Stimulated activated CD8-positive, alpha-beta memory T cell treated with anti-CD3 and anti-CD28 coated beads, Interleukin-4, amount 100 ng/mL, for 24 hours (primary cell): Measurements from ENCODE around the gene RAP1GAP.
A peak's percentile ranks its signal among the peaks of the same experiment; 100 is the strongest.

ENCODE experiments used
- DNase-seq: peaks from one replicate; pipeline ENCODE4 v3.0.0-alpha.2; 2020; ENCODE audit warnings: low read depth

Gene RAP1GAP

DNA sequence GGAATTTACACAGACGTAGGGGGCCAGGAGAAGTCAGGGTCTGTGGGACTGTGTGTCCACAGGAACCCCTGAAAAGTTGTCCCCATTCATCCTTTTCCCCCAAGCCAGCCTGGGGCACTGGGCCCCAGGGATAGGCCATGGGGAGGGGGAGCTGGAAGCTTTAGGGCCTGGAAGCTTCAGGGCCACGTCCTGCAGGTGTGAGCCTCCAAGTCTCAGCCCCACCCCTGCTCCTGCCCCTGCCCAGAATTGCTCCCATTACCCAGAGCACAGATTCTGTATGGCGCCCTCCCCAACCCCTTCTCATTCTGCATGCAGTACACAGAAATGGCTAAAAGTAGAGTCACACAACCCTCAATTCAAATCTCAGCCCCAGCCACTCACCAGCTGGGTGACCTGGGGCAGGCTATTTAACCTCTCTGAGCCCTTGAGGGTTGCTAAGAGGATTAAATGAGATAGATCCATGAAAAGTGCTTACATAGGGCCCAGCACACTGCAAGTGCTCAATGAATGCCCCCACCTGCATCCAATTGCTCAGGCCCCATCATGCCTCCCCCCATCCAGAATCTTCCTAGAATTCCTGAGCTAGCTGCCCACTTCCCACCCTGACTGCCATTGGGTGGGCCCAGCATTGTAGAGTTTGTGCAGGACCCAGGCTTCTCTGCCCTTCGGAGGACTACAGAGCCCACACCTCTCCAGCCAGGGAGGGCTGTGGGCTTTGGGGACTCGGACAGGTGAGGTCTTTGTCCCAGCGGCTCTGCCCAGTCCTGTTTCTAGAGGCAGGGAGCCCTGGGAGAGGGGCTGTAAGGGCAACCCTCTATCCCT is 6.5 kb downstream of the RAP1GAP start:
- no peak for DNase-seq

DNA sequence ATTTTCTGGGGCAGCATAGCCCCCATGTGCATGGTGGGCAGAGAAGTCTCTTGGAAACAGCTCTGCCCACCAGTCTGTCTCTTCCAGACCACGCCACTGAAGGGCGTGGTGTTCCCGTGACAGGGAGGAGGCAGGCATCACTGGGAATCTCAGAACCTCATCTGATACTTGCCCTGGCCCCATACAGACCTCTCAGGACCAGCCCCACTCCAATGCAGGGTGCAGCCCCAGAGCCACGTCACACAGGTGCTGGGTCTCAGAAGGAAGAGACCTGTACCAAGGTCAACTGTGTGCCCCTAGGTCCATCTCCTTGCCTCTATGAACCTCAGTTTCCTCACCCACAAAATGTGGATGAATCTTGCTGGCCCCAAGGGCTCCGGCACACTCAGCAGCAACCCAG is 7.3 kb downstream of the RAP1GAP start:
- no peak for DNase-seq

DNA sequence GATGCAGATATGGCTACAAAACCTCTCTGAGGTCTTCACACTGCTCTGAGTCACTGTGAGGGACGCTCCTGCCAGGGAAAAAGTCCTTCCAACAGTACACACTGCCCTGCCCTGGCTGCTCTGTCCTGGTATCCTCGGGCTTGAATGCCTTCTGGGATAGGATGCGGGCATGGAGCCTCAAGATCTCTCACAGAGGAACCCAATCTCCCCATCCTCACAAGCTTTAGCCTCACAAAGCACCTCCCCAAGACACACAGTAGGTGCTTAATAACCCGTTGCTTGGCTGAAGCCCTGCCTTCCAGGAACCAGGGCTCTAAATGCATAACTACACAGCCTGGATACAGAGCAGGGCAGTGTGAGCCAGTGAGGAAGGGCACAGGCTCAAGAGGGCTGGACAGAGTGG is 9.2 kb downstream of the RAP1GAP start:
- DNase-seq: no peak

DNA sequence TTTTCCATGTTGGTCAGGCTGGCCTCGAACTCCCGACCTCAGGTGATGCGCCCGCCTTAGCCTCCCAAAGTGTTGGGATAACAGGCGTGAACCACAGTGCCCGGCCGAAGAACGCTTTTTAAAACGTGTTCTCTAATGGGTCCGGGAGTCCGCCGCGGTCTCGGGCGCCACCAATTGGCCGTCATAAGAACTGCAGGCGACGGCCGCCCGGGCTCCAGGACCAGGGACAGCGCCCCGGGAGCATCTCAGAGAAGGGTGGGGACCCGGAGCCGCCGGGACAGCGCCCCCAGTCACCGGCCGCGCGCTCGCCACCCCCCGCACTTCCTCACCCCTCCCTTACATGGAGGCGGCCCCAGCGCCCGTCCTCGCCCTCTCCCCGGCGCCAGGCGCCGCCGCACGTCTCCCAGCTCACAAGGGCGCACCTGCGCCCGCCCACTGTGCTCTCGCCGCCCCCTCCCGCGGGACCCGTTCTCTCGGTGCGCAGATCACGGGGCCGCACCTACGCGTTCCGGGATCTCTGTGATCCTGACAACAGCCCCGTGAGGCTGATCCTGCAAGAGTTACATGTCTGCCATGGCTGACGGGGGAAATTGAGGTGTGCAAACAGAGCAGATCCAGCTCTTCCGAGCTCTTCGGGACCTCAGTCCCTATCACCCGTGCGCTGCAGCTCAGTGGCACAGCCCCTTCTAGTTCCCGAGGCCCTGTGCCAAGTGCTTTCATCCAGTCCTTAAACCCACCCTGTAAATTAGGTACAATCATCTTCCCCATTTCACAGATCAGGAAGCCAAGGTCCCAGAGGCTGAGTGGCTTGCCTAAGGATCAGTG is 9.8 kb downstream of the RAP1GAP start:
- DNase-seq: peak; percentile 50

DNA sequence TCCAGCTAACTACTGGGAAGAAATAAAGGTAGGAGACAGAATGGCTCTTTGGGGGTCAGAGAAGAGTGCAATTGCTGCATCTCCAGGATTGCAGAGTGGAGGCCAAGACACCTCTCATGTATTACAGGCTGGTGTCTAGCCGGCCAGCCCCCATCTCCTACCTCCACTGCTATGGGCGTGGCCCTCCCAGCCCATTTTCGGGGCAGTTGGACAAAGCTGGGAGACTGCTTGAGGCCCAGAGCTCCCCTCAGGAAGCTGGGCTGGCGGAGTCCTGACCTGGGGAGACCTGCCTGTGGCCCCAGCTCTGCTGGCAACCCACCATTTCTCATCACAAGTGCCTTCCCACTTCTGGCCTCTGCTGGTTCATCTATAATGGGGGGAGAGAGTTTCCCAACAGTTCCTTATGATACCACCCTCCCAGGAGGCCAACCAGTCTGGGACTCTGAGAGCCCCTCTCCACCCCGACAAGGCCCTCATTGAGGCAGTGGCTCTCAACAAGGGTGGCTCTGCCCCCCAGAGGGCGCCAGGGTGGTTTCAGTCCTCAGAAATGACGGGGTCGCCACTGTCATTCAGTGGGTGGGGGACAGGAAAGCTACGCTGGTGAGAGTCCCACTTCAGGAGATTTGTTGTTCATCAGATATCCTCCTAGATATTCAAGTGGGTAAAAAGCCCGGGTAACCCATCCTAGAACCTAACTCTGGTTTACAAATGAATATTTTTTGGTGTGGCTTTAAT is 11.5 kb downstream of the RAP1GAP start:
- DNase-seq: no peak

DNA sequence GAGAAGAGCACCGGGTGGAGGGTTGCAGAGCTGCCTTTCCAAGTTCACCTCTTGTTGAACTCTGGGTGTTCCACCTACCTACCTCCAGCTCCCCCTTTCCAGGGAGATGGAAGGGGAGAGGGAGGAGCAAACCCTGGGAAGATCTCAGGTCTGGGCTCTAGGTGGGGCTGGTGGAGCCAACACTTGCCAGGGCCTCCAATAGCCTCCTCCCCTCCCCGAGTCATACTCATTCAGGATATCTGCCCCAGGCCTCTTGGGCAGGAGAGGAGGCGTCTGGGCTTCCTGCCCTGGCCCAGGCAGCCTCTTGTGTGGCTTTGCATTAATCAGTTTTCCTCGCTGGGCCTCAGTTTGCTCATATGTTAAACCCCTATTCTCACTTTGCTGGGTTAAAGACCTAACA is 13.4 kb downstream of the RAP1GAP start:
- DNase-seq: no peak

DNA sequence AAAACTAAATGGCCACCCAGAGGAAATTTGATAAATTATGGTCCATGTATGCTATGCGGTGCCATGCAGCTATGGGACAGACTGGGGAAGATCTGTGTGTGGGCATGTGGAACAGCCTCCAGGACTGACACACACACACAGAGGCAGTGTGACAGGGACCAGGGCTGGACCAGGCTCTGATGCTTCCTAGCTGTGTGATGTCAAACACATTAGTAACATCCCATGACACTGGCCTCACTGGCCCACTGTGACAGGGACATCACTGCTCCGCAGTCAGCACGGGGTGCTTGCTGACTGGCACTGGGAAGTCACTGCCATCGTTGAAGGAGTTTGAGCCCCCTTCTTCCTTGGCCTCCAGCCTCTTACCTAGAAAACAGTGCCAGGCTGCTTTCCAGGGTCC is 13.9 kb downstream of the RAP1GAP start:
- no peak for DNase-seq

DNA sequence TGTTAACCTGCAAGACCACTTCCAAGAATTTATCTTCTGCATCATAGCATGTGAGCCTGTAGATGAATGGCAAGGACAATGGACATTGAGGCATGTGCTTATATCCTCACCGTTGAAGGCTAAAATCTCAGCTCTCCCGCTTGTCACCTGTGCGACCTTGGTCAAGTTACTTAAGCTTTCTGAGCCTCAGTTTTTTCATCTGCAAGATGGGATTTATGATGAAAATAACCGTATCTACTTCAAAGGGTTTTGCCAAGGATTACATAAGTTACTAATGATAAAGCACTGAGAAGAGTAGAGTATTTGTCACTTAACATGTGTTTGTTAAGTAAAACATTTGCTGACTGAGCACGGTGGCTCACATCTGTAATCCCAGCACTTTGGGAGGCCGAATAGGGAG is 14.9 kb downstream of the RAP1GAP start:
- no peak for DNase-seq

DNA sequence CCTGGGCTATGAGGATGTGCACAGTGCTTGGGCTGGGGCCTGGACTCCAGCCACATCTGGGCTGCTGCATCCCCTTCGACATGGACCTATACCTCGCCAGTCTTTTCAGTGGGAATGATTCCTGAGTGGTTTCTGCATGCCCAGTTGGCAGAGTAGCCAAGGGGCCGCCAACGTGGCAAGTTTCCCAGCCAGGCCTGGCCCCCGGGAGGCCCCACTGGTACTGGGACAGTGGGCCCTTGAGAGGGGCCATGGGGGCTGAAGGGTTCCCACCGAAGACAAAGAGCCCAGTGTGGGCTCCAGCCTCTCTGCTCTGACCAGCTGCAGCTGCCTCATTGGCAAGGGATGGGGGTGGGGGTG is 15.4 kb downstream of the RAP1GAP start:
- DNase-seq: no peak

DNA sequence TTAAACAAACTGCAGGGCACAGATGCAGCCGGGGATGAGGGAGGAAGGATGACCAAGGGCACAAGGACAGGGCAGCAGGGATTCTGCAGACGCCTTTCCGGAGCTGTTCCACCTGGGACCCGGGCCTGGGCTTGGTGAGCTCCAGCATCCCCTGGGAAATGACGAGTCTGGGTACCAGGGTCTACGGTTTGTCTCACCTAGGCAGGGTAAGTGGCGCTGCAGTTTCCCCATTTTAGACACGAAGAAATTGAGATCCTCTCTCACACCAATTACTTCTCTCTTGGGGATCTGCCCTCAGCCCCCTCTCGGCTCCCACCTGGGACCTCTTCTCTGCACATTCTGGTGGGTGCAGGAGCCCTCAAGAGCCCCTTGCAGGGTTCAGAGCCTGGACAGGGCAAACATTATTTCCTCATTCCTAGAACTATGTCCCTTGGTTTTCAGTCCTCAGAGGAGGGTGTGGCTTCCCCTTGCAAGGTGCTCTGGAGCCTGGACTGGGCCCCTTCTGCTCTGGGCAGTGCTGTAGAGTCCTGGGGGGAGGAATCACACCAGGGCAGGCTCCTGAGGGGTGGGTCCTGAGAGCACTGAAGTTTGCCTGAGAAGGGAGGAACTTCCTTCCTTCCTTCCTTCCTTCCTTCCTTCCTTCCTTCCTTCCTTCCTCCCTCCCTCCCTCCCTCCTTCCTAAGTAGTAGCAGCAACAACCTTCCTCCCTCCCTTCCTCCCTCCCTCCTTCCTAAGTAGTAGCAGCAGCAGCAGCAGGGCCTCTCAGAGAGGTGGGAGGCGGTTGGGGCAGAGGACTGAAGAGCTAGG is 16.0 kb downstream of the RAP1GAP start:
- no peak for DNase-seq

DNA sequence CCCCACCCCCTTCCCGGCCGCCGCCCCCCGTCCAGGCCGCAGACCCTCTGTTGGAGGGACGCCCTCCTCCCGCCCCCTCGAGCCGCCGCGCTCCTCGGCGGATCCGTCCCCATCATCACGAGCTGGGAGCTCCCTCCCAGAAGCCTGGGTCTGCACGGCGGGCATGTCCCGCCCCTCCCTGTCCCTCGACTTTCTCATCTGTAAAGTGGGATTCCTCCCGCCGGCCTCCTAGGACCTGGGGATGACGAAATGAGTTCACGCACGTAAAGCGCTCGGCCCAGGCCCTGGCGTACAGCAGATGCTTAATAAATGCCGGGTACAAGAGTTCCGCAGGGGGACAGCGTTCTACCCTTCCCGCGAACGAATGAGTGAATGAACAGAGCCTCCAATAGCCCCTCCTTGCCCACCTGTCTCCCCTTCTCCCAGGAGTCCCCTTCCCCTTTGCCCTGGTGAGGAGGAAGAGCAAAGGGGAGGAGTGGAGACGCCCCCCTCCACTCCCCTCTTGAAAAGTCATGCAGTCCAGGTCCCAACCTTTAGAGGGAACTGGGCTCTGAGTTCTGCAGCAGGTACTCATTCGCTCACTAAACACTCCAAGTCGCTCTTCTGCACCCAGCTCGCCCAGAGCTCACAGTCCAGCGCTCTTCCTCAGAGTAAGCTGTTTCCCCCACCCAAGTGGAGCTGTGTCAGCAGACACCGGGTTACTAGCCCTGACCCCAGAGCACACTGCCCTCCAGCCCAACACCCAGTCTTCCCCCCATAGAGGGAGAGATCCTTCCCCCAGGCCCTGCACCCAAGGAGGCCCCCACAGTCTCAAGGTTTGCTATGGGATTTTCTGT is 16.8 kb downstream of the RAP1GAP start:
- no peak for DNase-seq

DNA sequence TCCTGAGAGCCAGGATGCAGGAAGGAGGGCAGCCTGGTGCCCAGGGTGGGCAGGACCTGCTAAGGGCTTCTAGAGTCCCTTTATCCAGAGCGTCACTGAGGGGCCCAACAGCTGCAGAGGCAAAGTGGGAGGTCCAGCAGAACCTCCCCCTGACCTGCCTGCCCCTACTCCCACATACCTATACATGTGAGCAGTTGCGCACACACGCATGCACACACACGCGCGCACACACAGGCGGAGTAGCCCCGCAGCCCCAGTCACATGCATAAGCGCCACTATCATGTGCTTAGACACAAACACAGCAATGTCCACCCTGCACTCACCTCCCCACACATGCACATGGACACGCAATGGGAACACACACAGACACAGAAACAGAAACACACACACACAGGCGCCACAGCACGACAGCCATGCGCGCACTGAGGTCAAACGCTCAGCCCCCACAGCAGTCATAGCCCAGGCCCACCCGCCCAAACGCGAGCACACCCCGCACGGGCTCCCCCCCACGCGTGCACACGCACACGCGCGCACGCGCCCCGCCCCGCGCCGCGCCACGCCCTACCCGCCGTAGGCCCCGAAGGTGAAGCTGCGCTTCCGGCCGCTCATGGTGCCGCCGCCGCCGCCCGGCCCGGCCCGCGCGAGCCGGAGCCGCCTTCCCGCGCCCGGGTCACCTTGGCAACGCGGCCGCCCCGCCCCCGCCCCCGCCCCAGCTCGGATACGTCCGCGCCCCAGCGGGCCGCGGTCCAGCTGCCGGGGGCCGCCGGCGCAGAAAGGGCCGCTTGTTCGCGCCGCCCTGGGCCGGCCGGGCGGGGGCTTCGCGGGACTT is 17.7 kb downstream of the RAP1GAP start:
- peak; percentile 31 for DNase-seq

DNA sequence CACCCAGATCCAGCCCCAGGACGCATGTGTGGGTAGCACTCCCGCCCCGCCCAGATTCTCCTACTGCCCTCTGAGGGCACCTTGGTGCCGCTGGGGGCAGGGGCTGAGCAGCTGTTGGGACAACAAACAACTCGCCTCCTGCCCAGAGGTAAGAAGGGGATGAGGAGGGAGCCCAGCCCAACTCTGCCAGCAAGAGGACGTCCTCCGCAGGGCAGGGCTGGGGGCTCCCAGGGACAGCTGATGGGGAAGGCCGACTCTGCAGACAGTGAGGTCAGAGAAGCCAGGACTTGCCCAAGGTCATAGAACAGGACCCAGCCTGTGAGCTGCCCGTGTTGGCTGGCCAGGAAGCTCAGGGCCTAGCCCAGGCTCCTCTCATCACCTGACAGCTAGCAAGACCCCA is 18.8 kb downstream of the RAP1GAP start:
- DNase-seq: no peak

DNA sequence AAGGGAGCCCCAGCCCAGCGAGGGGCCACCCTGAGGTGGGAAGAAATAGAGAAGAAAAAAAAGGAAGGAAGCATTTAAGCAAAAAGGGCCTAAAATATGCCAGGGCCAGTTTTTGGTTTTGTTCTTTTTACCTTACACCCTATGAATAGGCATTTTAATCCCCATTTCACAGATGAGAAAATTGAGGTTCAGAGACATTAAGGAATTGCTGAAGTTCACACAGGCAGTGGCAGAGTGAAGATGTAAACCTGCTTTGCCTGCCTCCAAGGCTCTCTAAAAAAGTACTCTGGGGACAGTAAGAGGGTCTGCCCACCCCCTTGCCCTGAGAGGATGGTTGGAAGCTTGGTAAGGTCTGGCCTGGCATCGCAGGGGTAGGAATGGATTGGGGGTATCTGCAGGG is 19.8 kb downstream of the RAP1GAP start:
- DNase-seq: no peak

DNA sequence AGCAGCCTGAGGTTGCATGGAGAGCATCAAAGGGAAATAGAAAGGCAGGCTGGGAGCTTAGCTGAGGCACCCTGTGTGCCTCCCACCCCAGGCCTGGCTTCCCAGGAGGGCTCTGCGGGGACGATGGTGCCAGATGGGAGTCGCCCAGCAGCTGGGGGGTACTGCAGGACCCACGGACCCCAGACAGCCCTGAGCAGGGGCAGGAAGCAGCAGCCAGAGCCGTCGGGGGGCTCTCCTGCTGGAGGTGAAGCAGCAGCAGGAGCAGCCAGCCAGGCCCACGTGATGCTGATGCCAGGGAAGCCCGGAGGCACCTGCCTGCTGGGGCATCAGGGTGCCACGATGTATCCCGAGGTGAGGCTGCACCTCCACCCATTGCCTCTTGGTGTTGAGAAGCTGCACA is 20.4 kb downstream of the RAP1GAP start:
- no peak for DNase-seq

DNA sequence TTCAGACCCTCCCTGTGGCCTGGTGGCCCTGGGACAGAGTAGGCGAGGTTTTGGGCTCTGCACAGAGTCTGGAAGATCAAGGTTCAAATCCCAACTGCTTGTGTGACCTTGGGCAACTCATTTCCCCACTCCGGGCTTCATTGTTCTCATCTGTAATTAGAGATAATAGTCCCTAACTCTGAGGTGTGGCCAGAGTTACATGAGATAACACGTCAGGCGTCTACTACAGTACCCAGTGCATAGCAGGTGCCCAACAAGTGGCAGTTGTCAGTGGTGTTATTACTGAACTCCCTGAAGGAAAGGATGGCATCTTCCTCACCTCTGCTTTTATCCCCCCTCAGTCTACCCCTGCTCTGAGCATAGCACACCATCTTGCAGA is 20.8 kb downstream of the RAP1GAP start:
- no peak for DNase-seq

DNA sequence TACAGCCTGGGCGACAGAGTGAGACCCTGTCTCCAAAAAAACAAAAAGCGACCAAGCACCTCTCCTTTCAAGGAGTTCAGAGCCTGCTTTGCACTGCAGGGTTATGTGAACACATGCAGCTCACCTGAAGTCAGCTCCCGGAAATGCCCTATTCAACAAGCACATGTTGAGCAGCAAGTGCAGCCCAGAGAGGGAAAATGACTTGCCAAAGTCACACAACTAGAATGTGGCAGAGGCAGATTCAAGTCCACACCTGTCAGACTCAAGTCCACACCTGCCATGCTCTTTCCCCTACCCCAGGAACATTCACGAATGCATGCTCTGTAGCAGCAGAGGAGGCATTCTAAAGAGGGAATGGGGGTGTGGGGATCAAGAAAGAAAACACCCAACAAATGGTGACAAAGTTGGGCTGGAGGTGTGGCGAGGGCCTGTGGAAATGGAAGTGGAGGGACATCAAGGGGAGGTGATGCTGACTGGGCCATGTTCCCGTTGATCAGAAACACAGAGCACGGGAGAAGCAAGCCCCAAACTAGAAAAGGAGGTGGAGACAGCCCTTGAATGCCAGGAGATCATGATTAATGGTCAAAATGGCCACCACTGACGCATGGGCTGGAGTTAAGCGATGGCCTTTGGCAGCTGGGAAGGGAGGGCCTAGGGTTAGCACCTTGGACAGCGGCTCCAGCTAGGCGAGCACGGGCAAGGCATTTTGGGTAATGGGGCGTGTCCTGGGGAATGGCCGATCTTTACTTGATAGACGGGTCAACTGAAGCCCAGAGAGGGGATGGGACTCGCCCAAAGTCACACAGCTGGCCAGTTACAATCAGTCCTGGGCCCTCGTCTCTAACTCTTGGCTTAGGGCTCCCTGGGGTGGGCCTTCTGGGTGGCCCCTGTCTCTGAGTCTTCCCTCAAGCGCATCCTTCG is 21.5 kb downstream of the RAP1GAP start:
- DNase-seq: no peak

DNA sequence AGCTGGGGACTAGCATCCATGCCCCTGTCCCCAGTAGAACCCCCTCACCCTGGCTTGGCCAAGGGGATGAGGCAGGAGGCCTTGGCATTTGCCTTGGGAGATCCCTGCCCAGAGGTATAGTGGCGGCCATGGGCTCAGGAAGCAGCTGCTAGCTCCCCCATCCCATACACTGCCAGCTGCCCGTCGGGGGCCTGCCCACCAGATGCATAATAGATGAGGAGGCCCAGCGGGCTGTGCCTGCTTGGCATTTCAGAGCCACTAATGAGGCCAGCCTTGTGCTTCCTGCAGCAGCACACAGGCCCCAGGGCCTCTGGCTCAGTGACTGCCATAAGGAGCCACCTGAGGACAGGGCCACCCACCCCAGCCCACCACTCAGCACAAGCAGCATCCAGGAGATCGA is 23.6 kb downstream of the RAP1GAP start:
- DNase-seq: no peak

DNA sequence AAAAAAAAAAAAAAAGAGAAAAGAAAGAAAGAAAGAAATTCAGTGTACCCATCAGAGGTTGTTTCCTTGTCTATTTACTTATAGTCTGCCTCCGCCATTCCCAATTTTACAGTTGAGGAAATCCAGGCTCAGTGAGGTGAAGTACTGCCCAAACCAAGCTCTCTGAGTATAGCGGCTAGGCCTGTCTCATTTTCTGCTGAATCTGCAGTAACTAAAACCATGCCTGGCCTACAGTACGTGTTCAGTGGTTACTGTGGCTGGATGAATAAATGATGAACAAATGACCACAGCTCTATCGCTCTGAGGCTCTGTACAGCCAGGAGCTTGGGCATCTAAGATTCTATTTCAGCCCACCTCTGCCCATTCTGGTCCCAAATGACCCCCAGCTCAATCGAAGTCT is 24.3 kb downstream of the RAP1GAP start:
- no peak for DNase-seq
